Hematopoietic multipotent progenitor cell treated with erythropoietin and hydrocortisone succinate and interleukin-3 and kit ligand, for 17 days (in vitro differentiated cells): ENCODE results near the gene C1QTNF7.

Source experiments
- DNase-seq: peaks from one replicate; pipeline ENCODE4 v3.0.0-alpha.2; 2015; ENCODE audit warnings: low spot score

C1QTNF7 gene

DNA sequence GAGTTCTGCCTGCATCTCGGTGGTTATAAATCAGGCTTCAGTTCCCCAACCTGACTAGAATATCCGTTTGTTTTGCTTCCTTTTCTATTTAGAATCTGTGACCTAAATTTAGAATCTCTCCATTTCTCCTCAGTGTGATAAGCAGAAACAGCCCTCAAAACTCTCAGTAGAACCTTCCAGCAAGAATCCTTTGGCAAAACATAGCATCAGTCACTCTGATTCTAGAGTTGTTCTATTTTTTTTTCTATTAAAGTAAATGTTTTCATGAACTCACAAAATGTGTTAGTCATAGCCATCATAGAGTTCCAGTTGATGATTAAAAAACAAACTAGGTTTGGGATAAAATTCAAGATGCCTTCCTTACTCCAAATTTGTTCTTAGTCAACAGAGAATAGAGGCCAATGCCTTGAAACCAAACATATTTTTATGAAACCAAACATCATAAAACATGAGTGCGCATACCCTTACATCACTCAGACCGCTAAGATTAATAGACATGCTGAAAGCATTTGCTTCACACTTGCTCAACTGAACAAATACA is 13.2 kb upstream of the C1QTNF7 start:
- no peak for DNase-seq

- DNase-seq = no peak
Observed at GRCh38 chr4:15416357-15417232, 11.2 kb upstream of the C1QTNF7 start.

- DNase-seq = no peak
Observed at GRCh38 chr4:15417233-15417660, 10.6 kb upstream of the C1QTNF7 start.

DNA sequence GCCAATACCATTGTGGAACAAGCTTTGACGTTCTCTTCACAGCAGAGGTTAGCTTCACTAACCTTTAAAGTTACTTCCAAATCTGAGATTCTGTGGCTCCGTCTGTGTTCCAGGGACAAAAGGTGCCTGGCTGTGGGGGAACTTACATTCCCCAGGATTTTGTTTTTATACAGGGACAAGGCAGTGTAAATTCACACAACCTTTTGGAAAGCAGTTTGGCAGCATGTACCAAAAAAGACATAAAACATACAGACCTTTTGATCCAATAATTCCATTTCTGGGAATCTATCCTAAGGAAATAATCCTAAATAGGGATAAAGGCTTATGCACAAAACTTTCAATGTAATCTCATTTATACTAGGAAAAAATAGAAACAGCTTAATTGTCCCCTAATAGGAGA is 8.9 kb upstream of the C1QTNF7 start:
- DNase-seq = no peak

DNA sequence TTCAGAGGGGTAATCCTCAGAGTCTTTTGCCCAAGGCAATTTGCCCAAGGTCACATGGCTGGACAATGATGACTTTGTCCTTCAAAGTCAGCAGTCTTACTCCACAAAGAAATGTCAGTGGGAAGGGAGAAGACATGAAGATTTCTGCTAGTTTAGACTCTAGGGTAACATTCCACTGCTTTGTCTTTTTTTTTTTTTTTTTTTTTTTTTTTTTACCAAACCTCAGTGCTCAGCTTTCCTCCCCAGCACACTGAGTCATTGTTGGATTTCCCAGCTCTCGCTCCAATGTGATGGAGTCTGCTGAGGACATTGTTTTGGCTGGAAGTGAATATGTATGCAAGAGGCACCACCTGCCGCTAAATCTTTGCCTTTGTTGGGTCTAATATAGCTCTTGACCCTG is 7.2 kb upstream of the C1QTNF7 start:
- DNase-seq = no peak

DNA sequence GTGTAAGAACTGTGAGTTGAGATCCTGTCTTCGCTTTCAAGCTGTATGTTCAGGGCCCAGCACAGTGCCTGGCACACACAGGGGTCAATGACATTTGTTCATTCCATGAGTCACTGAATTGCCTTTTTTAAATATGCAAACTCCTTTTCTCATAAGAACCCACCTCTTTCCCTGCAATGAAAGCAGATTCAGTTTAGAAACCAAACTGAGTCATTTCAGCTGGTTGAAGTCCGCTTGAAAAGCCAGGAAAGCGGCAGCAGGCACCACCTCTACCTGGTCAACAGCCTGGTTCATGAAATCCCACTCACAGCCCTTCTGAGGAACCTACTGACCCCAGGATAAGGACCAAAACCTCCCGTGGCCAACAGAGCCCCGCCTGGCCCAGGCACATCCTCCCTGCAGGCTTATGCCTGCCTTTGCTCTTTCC is 4.5 kb upstream of the C1QTNF7 start:
- DNase-seq = no peak

DNA sequence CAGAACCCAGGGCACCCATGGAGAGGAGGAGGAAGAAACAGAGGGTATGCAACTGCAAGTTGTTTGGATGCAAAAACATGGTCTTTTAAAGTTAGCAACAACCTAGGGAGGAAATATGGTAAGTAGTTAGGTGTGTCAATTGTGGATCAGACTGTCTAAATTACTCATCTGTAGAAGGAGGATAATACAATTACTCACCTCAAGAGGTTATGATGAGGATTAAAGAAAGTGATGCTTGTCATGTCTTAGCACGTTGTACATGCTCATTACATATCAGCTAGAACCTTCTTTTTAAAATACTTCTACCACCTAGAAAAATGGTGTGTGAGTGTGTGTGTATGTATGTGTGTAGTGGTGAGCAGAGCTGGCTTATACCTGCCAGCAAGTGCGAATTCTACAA is 2.3 kb upstream of the C1QTNF7 start:
- DNase-seq = no peak

DNA sequence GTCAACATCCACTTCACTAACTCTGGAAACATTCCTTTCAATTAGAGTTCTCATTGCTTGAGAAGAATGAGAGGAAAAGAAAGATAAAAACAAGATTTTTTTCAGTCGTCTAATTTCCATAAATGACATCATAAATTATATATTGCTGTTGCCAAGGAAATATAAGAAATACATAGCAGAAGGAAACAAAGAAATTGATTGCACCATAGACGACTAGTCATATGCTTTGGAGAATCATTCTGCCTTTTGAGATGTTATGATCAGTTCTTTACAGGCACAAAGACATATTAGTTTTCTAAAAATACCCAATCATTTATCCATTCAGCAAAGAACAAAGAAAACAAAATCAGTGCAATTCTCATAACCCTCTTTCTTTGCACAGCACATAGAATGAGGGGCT is 672 bp upstream of the C1QTNF7 start:
- DNase-seq = no peak

GRCh38 chr4:15428611-15429010 is 778 bp downstream of the C1QTNF7 start:
- DNase-seq = no peak

DNA sequence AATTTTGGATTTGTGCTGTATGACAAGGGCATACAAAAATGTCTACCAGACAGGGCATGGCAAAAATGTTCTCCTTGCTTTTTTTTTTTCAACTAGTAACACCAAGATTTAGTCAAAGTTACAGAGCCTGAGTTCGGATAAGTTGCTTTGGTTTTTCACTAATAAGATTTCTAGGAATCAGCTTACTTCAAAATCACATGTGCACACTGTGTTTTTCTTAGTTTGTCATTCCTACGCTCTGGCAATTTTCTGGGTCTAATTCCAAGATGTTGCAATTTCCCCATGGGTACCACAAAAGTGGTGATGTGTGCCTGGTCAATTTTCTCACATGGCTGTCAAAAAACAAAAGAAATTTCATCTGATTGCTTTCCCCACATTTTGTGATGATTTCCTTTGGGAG is 6.3 kb downstream of the C1QTNF7 start:
- no peak for DNase-seq

GRCh38 chr4:15434676-15435075 is 6.8 kb downstream of the C1QTNF7 start:
- DNase-seq = no peak

DNA sequence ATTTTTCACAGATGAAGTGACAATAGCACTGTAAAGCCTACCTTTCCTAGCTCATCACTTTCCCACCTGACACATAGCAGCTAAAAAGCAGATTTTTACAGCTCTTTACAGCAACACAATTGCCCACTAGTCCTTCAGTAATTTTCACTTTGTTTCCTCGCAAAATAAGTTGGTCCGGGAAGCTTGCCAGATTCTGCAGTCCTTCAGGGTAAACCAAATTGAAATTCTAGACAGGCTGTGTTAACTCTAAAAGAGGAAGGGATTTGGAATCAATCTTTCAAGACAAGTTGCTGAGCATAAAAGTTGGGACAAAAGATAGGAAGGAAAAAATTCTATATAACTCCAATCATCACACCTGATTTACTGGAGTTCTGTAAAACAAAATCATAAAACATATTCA is 8.7 kb downstream of the C1QTNF7 start:
- no peak for DNase-seq

DNA sequence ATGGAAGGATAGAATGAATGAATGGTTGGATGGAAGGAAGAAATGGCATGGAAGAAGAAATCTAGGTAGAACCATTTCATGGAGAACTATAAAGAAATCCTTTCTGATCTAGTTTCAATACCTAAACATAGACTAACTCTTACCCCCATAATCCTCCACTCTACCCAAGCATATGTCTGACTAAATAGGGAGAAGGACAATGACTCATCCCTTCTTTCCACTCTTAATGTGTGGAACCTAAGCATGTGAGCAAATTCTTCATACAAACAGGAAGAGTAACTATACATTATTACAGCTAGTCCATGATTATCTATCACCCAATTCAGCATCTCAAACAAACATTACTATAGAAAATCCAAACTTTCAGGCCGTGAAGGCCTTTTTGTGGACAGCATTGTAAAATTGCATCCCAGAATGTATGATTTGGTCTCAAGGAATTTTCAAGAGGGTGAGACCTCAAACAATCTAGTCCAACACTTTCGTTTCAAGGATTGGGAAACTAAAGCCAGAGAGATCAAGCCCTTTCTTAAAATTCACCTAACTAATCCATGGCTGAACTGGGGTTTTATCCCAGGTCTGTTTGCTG is 11.2 kb downstream of the C1QTNF7 start:
- DNase-seq = no peak

- DNase-seq = no peak
Observed at GRCh38 chr4:15443371-15444160, 15.7 kb downstream of the C1QTNF7 start.

DNA sequence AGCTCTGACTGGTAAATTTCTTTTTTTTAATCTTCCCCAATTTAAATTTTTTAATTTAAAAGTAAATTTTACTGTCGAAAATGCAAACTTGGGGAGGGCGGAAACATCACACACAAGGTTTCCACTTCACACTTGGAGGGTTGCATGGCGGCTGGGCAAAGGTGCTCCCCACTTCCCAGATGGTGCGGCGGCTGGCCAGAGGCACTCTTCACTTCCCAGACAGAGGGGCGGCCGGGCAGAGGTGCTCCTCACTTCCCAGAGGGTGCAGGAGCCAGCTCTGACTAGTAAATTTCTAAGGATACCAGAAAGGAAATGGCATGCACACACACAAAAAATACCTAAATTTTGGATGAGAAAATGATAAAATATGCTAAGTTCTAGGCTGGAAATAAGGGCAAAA is 16.4 kb downstream of the C1QTNF7 start:
- no peak for DNase-seq

DNA sequence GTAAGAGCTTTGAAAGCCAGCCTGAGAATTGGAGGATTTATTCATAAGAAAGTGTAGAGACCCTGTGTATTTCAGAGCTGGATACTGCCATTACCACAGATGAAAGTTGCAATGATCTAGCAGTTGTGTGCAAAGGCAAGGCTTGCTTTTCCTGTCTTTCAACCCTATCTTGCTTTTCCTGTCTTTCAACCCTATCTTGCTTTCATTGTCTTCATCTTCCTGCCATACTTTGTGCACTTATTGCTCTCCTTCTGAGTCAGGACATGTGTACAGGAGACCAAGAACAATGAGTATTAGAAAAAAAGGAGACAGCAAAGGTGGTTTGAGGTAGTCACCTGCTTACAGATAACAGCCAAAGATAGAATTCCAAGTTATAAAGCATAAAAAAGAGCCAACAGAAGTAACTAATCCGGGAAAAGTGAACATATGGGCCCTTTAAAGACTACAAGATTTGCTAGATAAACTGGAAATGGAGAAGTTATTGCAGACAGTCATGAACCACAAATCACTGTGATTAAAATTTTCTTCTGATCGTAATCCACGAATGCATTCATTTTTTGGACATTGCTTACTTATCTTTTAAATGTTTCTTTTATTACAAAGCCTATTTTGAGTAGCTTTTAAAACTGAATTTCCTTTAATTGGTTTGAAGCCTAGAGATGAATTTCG is 17.2 kb downstream of the C1QTNF7 start:
- DNase-seq = no peak

GRCh38 chr4:15451181-15451865 is 23.5 kb downstream of the C1QTNF7 start:
- DNase-seq = no peak

- DNase-seq = no peak
Observed at GRCh38 chr4:15451866-15452765, 24.3 kb downstream of the C1QTNF7 start.

- no peak for DNase-seq
Observed at GRCh38 chr4:15455290-15455689, 27.5 kb downstream of the C1QTNF7 start.
